HG02678 (cell line): ENCODE data around the gene ANP32B.
"Not testable (repeated sequence)": the region's sequence is repeated elsewhere in the genome, so short reads cannot be mapped to it uniquely, and the experiment has no call there.

Experiments
- ATAC-seq: cut with Tn5 transposase; IDR thresholded peaks from one replicate; pipeline ENCODE4 v1.9.1; 2021; ENCODE audit warnings: mild to moderate bottlenecking, moderate library complexity; ENCODE audit not compliant: unreplicated experiment

ANP32B gene

DNA sequence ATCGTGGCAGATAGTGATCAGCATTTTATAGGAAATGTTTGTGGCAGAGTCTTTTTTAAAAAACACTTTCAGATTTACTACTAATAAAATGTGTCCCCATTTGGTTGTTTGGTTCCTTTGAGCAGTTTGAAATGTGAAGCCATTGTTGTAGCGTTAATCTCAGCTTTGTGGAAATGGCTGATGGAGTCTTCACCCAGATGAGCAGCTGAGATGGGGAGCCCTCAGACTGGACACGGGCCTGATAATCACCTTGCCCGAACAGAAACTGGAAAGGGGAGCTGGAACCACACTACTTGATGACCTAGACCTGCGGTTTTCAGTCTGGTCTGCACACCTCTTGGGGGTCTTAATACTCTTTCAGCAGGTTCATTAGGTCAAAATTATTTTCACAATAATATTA, 20.6 kb upstream of the ANP32B start:
- no peak for ATAC-seq

DNA sequence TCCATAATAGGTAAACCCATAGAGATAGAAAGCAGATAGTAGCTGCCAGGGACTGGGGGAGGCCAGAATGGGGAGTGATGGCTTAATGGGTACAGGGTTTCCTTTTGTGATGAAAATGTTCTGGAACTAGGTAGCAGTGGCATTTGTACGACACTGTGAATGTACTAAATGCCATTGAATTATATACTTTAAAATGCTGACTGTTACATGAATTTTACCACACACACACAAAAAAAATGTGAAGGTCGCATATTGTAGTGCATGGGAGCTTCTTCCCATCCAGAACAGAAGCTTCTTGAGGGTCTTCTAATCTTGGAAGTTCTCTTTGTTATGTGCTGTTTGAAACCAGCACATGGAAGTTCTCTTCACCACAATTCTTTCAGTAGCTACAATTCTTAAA, 19.9 kb upstream of the ANP32B start:
- ATAC-seq: no peak

DNA sequence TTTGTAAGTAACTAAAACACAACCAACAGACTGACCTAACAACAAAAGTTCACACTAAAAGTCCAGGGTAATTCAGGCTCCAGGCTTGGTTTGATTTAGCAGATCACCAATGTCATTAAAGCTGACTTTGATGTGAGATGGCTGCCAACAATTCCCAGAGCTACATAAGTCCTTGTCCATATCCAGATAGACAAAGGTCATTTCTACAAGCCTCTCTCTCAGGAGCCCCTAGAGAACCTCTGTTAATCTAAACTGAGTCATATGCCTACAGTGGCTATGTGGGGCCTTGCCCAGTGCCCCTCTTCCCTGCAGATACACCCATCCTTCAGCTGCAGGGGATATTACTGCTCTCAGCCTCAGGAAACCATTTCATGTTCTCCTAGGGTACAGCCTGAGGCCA, 18.2 kb upstream of the ANP32B start:
- no peak for ATAC-seq

GRCh38 chr9:97966493-97966892, 16.6 kb upstream of the ANP32B start:
- no peak for ATAC-seq

DNA sequence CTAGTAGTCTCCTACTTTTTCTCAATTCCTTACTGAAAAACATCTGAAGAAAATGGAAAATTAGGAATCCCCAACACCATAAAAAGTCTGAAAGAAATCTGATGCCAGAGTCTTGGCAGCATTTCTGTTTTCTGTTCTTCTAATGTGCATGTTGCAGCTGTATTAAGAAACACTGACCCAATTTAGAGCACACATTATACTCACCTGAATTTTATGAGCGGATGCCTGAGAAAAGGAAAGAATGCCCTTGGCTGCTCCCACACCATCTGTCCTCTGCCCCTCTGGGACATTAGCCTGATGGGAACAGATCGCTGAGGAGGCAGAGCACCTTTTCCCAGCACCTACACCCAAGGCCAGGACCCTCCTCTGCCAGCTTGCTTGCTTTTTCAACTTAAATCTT, 14.1 kb upstream of the ANP32B start:
- ATAC-seq: no peak

DNA sequence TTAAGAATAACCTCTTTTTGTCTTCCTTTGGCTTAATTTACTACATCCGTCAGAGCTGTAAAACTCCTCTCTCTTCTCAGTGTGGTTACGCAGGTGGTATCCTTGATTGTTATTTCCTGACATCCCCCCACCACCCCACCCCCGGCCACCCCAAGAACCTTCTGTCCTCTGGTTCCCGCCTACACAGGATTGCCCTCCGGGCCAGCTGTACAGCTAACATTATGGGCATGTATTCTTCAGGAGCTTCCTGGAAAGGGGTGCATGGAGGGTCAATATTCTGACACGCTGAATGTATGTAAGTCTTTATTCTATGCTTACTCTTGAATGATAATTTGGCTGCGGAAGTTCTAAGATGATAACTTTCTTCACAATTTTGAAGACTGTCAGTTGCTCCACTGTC, 13.0 kb upstream of the ANP32B start:
- ATAC-seq: no peak

- no peak for ATAC-seq
Observed at GRCh38 chr9:97972753-97973152, 10.4 kb upstream of the ANP32B start.

- ATAC-seq: no peak
Observed at GRCh38 chr9:97975376-97975775, 7.8 kb upstream of the ANP32B start.

GRCh38 chr9:97976633-97977032, 6.5 kb upstream of the ANP32B start:
- ATAC-seq: not testable (repeated sequence)

GRCh38 chr9:97978371-97979130, 4.6 kb upstream of the ANP32B start:
- ATAC-seq: no peak

DNA sequence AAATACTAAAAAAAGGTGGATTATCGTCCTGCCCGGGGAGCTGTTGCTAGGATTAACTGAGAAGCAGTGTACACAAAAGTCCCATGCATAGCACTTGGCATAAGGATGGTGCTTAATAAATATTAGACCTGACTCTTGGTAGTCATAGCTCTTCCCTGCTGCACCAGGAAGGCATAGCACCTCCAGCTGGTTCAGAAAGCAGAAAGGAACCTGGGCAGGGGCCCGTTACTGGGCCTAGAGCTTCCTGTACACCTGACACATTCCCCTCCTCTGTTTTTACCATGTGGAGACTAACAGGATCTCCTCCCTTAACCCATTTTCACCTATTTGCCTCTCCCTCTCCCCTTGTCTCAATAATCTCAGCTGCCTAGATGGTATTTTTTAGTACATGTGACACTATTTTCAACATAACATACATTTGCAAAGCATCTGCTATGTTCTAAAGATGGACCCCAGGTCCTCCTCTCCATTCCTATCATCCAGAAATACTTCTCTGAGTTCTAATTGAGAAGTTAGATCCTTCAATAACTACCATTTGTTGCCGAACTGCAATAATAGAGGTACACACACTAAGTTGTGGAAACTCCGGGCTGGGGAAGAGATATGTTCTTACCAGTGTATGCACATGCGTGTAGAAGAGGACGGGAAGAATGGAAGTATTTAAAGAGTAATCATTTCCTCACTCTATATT, 3.2 kb upstream of the ANP32B start:
- ATAC-seq: no peak

GRCh38 chr9:97980479-97980803, 2.7 kb upstream of the ANP32B start:
- ATAC-seq: no peak

GRCh38 chr9:97980918-97981845, 2.0 kb upstream of the ANP32B start:
- ATAC-seq: no peak

GRCh38 chr9:97981846-97982682, 1.1 kb upstream of the ANP32B start:
- ATAC-seq: no peak

GRCh38 chr9:97983589-97984187, 547 bp downstream of the ANP32B start:
- peak; percentile 12 for ATAC-seq

DNA sequence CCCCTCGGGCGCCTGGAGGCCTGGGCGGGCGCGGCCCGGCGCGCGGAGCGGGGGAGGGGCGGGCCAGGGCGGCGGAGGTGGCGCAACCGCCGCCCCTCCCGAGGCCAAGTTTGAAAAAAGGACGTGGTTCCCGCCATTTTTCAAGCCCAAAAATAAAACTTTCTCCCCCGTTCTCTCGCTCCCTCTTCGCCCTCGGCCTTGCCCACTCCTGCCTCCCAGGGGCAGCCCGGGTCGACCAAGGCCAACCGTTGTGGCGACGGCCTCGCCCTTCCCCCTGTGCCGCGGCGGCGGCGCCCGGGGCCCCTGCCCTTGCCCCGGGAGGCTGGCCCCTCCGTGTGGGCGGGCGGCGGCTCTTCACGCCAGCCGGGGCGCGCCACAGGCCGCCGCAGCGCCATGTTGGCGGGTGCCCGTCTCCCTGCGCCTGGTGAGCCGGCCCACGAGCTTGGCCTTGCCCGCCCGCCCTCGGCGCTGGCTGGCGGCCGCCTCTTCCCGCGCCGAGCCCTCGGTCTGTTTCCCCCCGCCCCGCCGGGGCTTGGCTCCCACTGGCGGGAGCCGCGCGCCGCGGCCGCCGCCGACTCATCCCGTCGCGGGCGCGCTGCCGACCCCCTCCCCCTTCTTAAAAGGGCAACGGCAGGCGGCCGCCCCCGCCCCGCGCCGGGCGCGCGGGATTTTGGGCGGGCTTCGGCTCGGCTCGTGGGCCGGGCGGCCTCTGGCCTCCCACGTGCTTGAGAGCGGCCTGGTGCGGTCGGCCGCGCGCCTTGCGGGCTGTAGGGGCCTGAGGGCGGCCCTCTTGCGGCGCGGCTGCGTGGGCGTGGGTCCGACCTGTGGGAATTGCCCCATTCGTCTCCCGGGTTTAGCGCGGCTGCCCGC, 1.3 kb downstream of the ANP32B start:
- peak; percentile 34 for ATAC-seq

- no peak for ATAC-seq
Observed at GRCh38 chr9:97985058-97985861, 2.1 kb downstream of the ANP32B start.

DNA sequence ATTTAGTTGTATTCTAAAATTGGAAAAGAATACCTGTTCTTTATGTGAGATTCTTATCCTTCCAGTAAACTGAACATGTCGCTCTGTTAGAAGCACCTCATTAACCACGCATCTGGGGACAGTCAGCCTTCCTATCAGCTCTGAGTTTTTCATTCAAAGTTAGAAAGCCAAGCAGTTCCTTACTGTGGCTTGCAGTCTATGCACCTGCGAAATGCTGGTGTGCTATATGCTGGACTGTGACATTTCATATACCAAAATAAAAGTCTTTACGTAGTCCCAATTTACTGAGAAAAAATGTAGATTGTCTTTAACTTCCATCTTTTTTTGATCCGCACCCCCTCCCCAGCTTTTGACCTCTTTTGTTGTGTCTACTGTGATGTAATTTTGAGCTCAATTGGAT, 4.3 kb downstream of the ANP32B start:
- ATAC-seq: no peak

GRCh38 chr9:97990259-97990658, 7.1 kb downstream of the ANP32B start:
- no peak for ATAC-seq
